Measurements from ENCODE around the gene DPYD.

DPYD gene

DNA sequence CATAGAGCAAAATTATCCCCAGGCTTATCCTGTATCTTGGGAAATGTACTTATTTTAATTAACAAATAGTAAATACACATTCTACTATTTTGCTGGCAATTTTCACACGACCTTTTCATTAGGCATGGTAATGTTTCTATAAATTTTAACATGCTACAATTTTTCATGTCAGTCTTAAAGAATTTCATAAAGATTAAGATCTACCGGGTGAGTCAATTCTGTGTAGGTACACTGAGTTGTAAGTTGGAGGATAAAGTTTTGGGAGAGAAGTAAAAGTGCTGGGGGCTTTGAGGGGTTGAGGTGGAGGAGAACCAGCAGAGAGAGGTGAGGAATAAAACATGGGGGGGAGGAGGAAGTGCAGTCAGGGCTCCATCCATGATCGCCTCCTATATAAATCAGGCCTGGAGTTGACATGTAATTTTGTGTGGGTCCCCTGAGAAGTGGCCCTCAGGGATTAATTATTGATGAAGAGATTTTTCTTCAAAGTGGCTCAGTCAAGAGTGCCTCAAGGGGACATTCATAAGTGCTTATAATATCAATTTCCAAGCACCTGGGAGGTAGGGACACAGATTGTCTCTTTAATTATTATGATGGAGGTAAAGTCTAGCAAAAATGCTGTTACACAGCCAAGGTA is 7.2 kb downstream of the DPYD start:
- H3K9ac ChIP-seq (ENCODE audit: low read length), result no peak overlapping the region
- no peaks in the 10 kb centered on the region for H3F3A ChIP-seq (ENCODE audit: insufficient read depth, low read length)
- TF ChIP-seq EZH2 (optimal IDR thresholded peaks at IDR 0.05; ENCODE audit: low read depth, low read length), result no peak
- TF ChIP-seq, protein P1, sequence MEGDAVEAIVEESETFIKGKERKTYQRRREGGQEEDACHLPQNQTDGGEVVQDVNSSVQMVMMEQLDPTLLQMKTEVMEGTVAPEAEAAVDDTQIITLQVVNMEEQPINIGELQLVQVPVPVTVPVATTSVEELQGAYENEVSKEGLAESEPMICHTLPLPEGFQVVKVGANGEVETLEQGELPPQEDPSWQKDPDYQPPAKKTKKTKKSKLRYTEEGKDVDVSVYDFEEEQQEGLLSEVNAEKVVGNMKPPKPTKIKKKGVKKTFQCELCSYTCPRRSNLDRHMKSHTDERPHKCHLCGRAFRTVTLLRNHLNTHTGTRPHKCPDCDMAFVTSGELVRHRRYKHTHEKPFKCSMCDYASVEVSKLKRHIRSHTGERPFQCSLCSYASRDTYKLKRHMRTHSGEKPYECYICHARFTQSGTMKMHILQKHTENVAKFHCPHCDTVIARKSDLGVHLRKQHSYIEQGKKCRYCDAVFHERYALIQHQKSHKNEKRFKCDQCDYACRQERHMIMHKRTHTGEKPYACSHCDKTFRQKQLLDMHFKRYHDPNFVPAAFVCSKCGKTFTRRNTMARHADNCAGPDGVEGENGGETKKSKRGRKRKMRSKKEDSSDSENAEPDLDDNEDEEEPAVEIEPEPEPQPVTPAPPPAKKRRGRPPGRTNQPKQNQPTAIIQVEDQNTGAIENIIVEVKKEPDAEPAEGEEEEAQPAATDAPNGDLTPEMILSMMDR (IDR thresholded peaks at IDR 0.05; ENCODE audit: low read length), result no peak
- H4K20me1 ChIP-seq (ENCODE audit: insufficient read depth, low read length), result no peaks in the 10 kb centered on the region
- no peak overlapping the region for H3K4me2 ChIP-seq (ENCODE audit: low read depth, low read length)
- no peak overlapping the region for H3K4me3 ChIP-seq (ENCODE audit: low read length)
- H3K9me2 ChIP-seq (replicated peaks; ENCODE audit: insufficient read depth, low read length), result no peaks in the 10 kb centered on the region
- no peaks in the 10 kb centered on the region for H3K9me3 ChIP-seq (replicated peaks; ENCODE audit: insufficient read depth, low read length)
- H2AFZ ChIP-seq (ENCODE audit: low read length), result no peak overlapping the region
- no peak overlapping the region for H3K27ac ChIP-seq (ENCODE audit: low read length)
- H3K79me2 ChIP-seq (ENCODE audit: low read length), result peaks cover 80% of the 10 kb centered on the region
- no peaks in the 10 kb centered on the region for H3K36me3 ChIP-seq (replicated peaks; ENCODE audit: insufficient read depth, low read length)
- no peak for DNase-seq
- H3K4me1 ChIP-seq (ENCODE audit: low read length), result peaks cover 9% of the 10 kb centered on the region; the same call in 1 of the 2 replicates
- no peaks in the 10 kb centered on the region for H3K27me3 ChIP-seq (replicated peaks; ENCODE audit: insufficient read depth, low read length)

- Histone ChIP-seq H3K4me3 (ENCODE audit: low read length) (no peak overlapping the region), H3K79me2 (ENCODE audit: low read length) (peaks cover 65% of the 10 kb centered on the region), H4K20me1 (ENCODE audit: insufficient read depth, low read length) (no peaks in the 10 kb centered on the region), H2AFZ (ENCODE audit: low read length) (no peak overlapping the region), H3K27ac (ENCODE audit: low read length) (no peak overlapping the region), H3K9me2 (replicated peaks; ENCODE audit: insufficient read depth, low read length) (no peaks in the 10 kb centered on the region), H3K27me3 (replicated peaks; ENCODE audit: insufficient read depth, low read length) (no peaks in the 10 kb centered on the region), H3K4me1 (ENCODE audit: low read length) (no peaks in the 10 kb centered on the region), H3F3A (ENCODE audit: insufficient read depth, low read length) (no peaks in the 10 kb centered on the region), H3K36me3 (replicated peaks; ENCODE audit: insufficient read depth, low read length) (no peaks in the 10 kb centered on the region), H3K9me3 (replicated peaks; ENCODE audit: insufficient read depth, low read length) (no peaks in the 10 kb centered on the region), H3K9ac (ENCODE audit: low read length) (no peak overlapping the region), H3K4me2 (ENCODE audit: low read depth, low read length) (no peak overlapping the region)
- TF ChIP-seq, protein P1 (IDR thresholded peaks at IDR 0.05; ENCODE audit: low read length), result no peak
- TF ChIP-seq EZH2 (optimal IDR thresholded peaks at IDR 0.05; ENCODE audit: low read depth, low read length) (no peak), EZH2phosphoT487 (IDR thresholded peaks at IDR 0.05; ENCODE audit: low read length) (no peak)
- DNase-seq, result no peak
Observed at GRCh38 chr1:97911266-97912215, 9.3 kb downstream of the DPYD start.

DNA sequence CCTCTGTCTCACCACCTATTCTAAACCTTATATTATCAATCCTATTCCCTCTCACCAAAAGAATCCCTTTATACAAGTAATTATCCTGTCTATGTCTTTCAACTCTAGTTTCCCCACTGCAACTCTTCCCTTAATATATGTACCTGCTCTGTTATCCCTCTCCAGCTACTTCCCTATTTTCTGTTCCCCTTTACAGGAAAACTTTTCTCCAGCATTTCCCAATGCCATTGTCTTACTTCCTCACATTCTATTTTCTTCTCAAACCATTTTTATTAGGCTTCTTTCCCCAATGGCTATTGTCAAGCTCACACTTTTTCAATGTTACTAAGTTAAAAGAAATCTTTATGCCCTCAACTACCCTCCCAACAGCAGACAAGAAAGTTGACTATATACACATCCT is 11.6 kb downstream of the DPYD start:
- Histone ChIP-seq H3K79me2 (ENCODE audit: low read length) (peaks cover 51% of the 10 kb centered on the region), H3K27ac (ENCODE audit: low read length) (no peak overlapping the region)

More for the DNA sequence above, 11.6 kb downstream of the DPYD start:
- Histone ChIP-seq H3F3A (ENCODE audit: insufficient read depth, low read length) (no peaks in the 10 kb centered on the region), H3K4me3 (ENCODE audit: low read length) (no peak overlapping the region), H2AFZ (ENCODE audit: low read length) (no peak overlapping the region), H3K9ac (ENCODE audit: low read length) (no peak overlapping the region), H3K4me1 (ENCODE audit: low read length) (no peaks in the 10 kb centered on the region), H3K36me3 (replicated peaks; ENCODE audit: insufficient read depth, low read length) (no peaks in the 10 kb centered on the region), H3K9me2 (replicated peaks; ENCODE audit: insufficient read depth, low read length) (no peaks in the 10 kb centered on the region), H3K27me3 (replicated peaks; ENCODE audit: insufficient read depth, low read length) (no peaks in the 10 kb centered on the region), H3K4me2 (ENCODE audit: low read depth, low read length) (no peak overlapping the region), H4K20me1 (ENCODE audit: insufficient read depth, low read length) (no peaks in the 10 kb centered on the region), H3K9me3 (replicated peaks; ENCODE audit: insufficient read depth, low read length) (no peaks in the 10 kb centered on the region)
- no peak for TF ChIP-seq EZH2phosphoT487 (IDR thresholded peaks at IDR 0.05; ENCODE audit: low read length)
- TF ChIP-seq, protein P1 (IDR thresholded peaks at IDR 0.05; ENCODE audit: low read length), result no peak
- no peak for TF ChIP-seq EZH2 (optimal IDR thresholded peaks at IDR 0.05; ENCODE audit: low read depth, low read length)
- no peak for DNase-seq
